ENCODE data around the gene DHX32. TPM values are rescaled to one million over a fixed set of nuclear protein-coding genes. Genes with fewer than 3 reads are reported as not detected.
A peak's percentile ranks its signal among the peaks of the same experiment; 100 is the strongest.

The DHX32 gene
- total RNA-seq, 1 donor from 2014 or later = 48.1 TPM

GRCh38 chr10:125857185-125857760 lies 23.8 kb downstream of the DHX32 start:
- intact Hi-C loops (cut with micrococcal nuclease) = no loop called here
- ATAC-seq (no peak), DNase-seq (no peak)

- ATAC-seq (no peak), DNase-seq (no peak)
- intact Hi-C loops (cut with micrococcal nuclease) = no loop called here
These were observed 28.6 kb downstream of the DHX32 start for GRCh38 chr10:125852487-125852886.

- intact Hi-C loops (cut with micrococcal nuclease) = no loop called here
- ATAC-seq = peak; percentile 77
- no peak for DNase-seq
These were observed 30.0 kb downstream of the DHX32 start for GRCh38 chr10:125850766-125851731.

- intact Hi-C loops (cut with micrococcal nuclease) = no loop called here
- no peak for DNase-seq
- ATAC-seq = no peak
These were observed 31.6 kb downstream of the DHX32 start for GRCh38 chr10:125849448-125849847.

GRCh38 chr10:125848857-125849256 lies 32.2 kb downstream of the DHX32 start:
- no peak for ATAC-seq
- intact Hi-C loops (cut with micrococcal nuclease) = no loop called here

GRCh38 chr10:125848371-125848770 lies 32.7 kb downstream of the DHX32 start:
- ATAC-seq = no peak
- DNase-seq = no peak
- intact Hi-C loops (cut with micrococcal nuclease) = no loop called here

More at GRCh38 chr10:125848857-125849256, 32.2 kb downstream of the DHX32 start:
- DNase-seq = no peak

GRCh38 chr10:125846894-125847293 lies 34.2 kb downstream of the DHX32 start:
- intact Hi-C loops (cut with micrococcal nuclease) = no loop called here
- DNase-seq (no peak), ATAC-seq (no peak)

GRCh38 chr10:125845617-125846016 lies 35.5 kb downstream of the DHX32 start:
- intact Hi-C loops (cut with micrococcal nuclease) = no loop called here
- DNase-seq = no peak

GRCh38 chr10:125844751-125845221 lies 36.3 kb downstream of the DHX32 start:
- intact Hi-C loops (cut with micrococcal nuclease) = no loop called here
- ATAC-seq = peak; percentile 49
- DNase-seq = peak; percentile 31

More at GRCh38 chr10:125845617-125846016, 35.5 kb downstream of the DHX32 start:
- ATAC-seq = no peak

GRCh38 chr10:125843603-125844329 lies 37.3 kb downstream of the DHX32 start:
- ATAC-seq (no peak), DNase-seq (no peak)
- intact Hi-C loops (cut with micrococcal nuclease) = no loop called here

GRCh38 chr10:125840955-125841354 lies 40.1 kb downstream of the DHX32 start:
- intact Hi-C loops (cut with micrococcal nuclease) = no loop called here
- ATAC-seq (no peak), DNase-seq (no peak)

GRCh38 chr10:125840406-125840805 lies 40.7 kb downstream of the DHX32 start:
- intact Hi-C loops (cut with micrococcal nuclease) = no loop called here
- ATAC-seq = no peak

GRCh38 chr10:125838802-125839575 lies 42.1 kb downstream of the DHX32 start:
- ATAC-seq = peak; percentile 32
- intact Hi-C loops (cut with micrococcal nuclease) = no loop called here

More at GRCh38 chr10:125840406-125840805, 40.7 kb downstream of the DHX32 start:
- DNase-seq = no peak

GRCh38 chr10:125836746-125837145 lies 44.3 kb downstream of the DHX32 start:
- ATAC-seq (no peak), DNase-seq (no peak)
- intact Hi-C loops (cut with micrococcal nuclease) = no loop called here

More at GRCh38 chr10:125838802-125839575, 42.1 kb downstream of the DHX32 start:
- no peak for DNase-seq

- ATAC-seq = no peak
- intact Hi-C loops (cut with micrococcal nuclease) = loop anchor here (10.0 kb wide), 1 partner anchor 104 kb away; no protein-coding TSS in a partner anchor
- no peak for DNase-seq
These were observed 52.8 kb downstream of the DHX32 start for GRCh38 chr10:125828311-125828710.

- intact Hi-C loops (cut with micrococcal nuclease) = loop anchor here (10.0 kb wide), 1 partner anchor 102 kb away; no protein-coding TSS in a partner anchor
- DNase-seq (no peak), ATAC-seq (no peak)
These were observed 54.0 kb downstream of the DHX32 start for GRCh38 chr10:125827133-125827532.

- ATAC-seq (no peak), DNase-seq (no peak)
- intact Hi-C loops (cut with micrococcal nuclease) = loop anchor here (10.0 kb wide), 1 partner anchor 100 kb away; no protein-coding TSS in a partner anchor
These were observed 56.4 kb downstream of the DHX32 start for GRCh38 chr10:125824736-125825135.

- intact Hi-C loops (cut with micrococcal nuclease) = loop anchor here (10.0 kb wide), 1 partner anchor 99 kb away; no protein-coding TSS in a partner anchor
- DNase-seq = no peak
- no peak for ATAC-seq
These were observed 57.3 kb downstream of the DHX32 start for GRCh38 chr10:125823663-125824251.
